Osteoblast (primary cell): ENCODE data around the gene DET1. TPM values are rescaled to one million over a fixed set of nuclear protein-coding genes. Genes with fewer than 3 reads are reported as not detected.

Source experiments
- DNase-seq: peaks from one replicate; pipeline ENCODE4 v3.0.0; 2011; ENCODE audit warnings: low spot score, mixed read lengths; ENCODE audit not compliant: insufficient read length; ENCODE audit errors: missing footprints
- H2AFZ ChIP-seq: 2 replicates; pipeline ENCODE4 v1.6.0; 2011; ENCODE audit warnings: mild to moderate bottlenecking, low read length
- H3K27ac ChIP-seq: 2 replicates; pipeline ENCODE4 v1.5.1; 2011; ENCODE audit warnings: mild to moderate bottlenecking, low read depth, low read length, moderate library complexity
- H3K27me3 ChIP-seq: 2 replicates; pipeline ENCODE4 v1.6.0; 2012; ENCODE audit warnings: mild to moderate bottlenecking, control low read depth, inconsistent platforms, low read length, moderate library complexity; ENCODE audit not compliant: insufficient read depth
- H3K36me3 ChIP-seq: 2 replicates; pipeline ENCODE4 v1.5.1; 2011; ENCODE audit warnings: mild to moderate bottlenecking, low read length, control low read depth, moderate library complexity; ENCODE audit not compliant: insufficient read depth
- H3K4me1 ChIP-seq: 2 replicates; pipeline ENCODE4 v1.5.1; 2011; ENCODE audit warnings: mild to moderate bottlenecking, low read length, control low read depth, moderate library complexity; ENCODE audit not compliant: insufficient read depth
- H3K4me2 ChIP-seq: 2 replicates; pipeline ENCODE4 v1.6.0; 2011; ENCODE audit warnings: mild to moderate bottlenecking, low read length; ENCODE audit not compliant: insufficient read depth
- H3K4me3 ChIP-seq: fragments of 200-600 bp; sonication (generic); 3 replicates; pipeline ENCODE4 v1.5.1; 2012; ENCODE audit warnings: mild to moderate bottlenecking, low read length, inconsistent platforms; ENCODE audit not compliant: insufficient read depth
- H3K79me2 ChIP-seq: 2 replicates; pipeline ENCODE4 v1.6.0; 2012; ENCODE audit warnings: mild to moderate bottlenecking, low read length, control low read depth, inconsistent platforms; ENCODE audit not compliant: insufficient read depth
- H3K9me3 ChIP-seq: 2 replicates; pipeline ENCODE4 v1.5.1; 2011; ENCODE audit warnings: low read depth, low read length, control low read depth
- H4K20me1 ChIP-seq: 2 replicates; pipeline ENCODE4 v1.6.0; 2012; ENCODE audit warnings: mild to moderate bottlenecking, low read length, control low read depth; ENCODE audit not compliant: insufficient read depth
- CTCF ChIP-seq: IDR thresholded peaks from 2 replicates; pipeline ENCODE4 v1.5.1; 2011; ENCODE audit warnings: mild to moderate bottlenecking, low read depth, low read length, moderate library complexity; ENCODE audit errors: extremely low read depth
- total RNA-seq: library from RNA; depleted of rRNA; stranded (reverse); fragments of >200 nt; gene quantifications from 2 replicates; pipeline ENCODE4 v1.2.3, GENCODE V29; 2012

The DET1 gene
- total RNA-seq, 1 donor: 7.6 TPM

- H3K36me3 ChIP-seq: no peaks in the 10 kb centered on the region
- H4K20me1 ChIP-seq: no peaks in the 10 kb centered on the region
- H3K4me2 ChIP-seq: no peak overlapping the region
- no peaks in the 10 kb centered on the region for H3K9me3 ChIP-seq
- H3K4me1 ChIP-seq: peaks cover 4% of the 10 kb centered on the region
- no peak overlapping the region for H3K27ac ChIP-seq
- no peak overlapping the region for H3K4me3 ChIP-seq
- TF ChIP-seq CTCF: no peak
- H2AFZ ChIP-seq: no peak overlapping the region
- H3K27me3 ChIP-seq: no peaks in the 10 kb centered on the region
- H3K79me2 ChIP-seq: peaks cover 8% of the 10 kb centered on the region
- no peak for DNase-seq
Observed at GRCh38 chr15:88539441-88539840, 7.0 kb downstream of the DET1 start.

- Histone ChIP-seq H3K4me2 (no peak overlapping the region), H4K20me1 (no peaks in the 10 kb centered on the region), H3K79me2 (peaks cover 12% of the 10 kb centered on the region), H3K27ac (no peak overlapping the region), H3K4me3 (no peak overlapping the region), H3K27me3 (no peaks in the 10 kb centered on the region), H2AFZ (no peak overlapping the region), H3K4me1 (peaks cover 4% of the 10 kb centered on the region), H3K9me3 (no peaks in the 10 kb centered on the region), H3K36me3 (no peaks in the 10 kb centered on the region)
- TF ChIP-seq CTCF: no peak
- DNase-seq: no peak
Observed at GRCh38 chr15:88538972-88539371, 7.5 kb downstream of the DET1 start.

- no peak for TF ChIP-seq CTCF
- peaks cover 3% of the 10 kb centered on the region for H3K4me1 ChIP-seq
- no peak overlapping the region for H3K4me3 ChIP-seq
Observed at GRCh38 chr15:88537591-88538317, 8.7 kb downstream of the DET1 start.

GRCh38 chr15:88535607-88536313 lies 10.7 kb downstream of the DET1 start:
- DNase-seq: no peak
- Histone ChIP-seq H3K27ac (no peak overlapping the region), H3K4me3 (no peak overlapping the region), H2AFZ (no peak overlapping the region), H3K4me2 (no peak overlapping the region), H3K27me3 (no peaks in the 10 kb centered on the region), H3K79me2 (peaks cover 5% of the 10 kb centered on the region), H4K20me1 (no peaks in the 10 kb centered on the region), H3K9me3 (no peaks in the 10 kb centered on the region), H3K36me3 (peaks cover 4% of the 10 kb centered on the region), H3K4me1 (no peaks in the 10 kb centered on the region)
- no peak for TF ChIP-seq CTCF

More at GRCh38 chr15:88537591-88538317, 8.7 kb downstream of the DET1 start:
- H4K20me1 ChIP-seq: no peaks in the 10 kb centered on the region
- H3K27ac ChIP-seq: no peak overlapping the region
- no peaks in the 10 kb centered on the region for H3K36me3 ChIP-seq
- peaks cover 12% of the 10 kb centered on the region for H3K79me2 ChIP-seq
- no peak for DNase-seq
- H3K9me3 ChIP-seq: no peaks in the 10 kb centered on the region
- no peak overlapping the region for H3K4me2 ChIP-seq
- no peak overlapping the region for H2AFZ ChIP-seq
- no peaks in the 10 kb centered on the region for H3K27me3 ChIP-seq
